Renal cortical epithelial cell (primary cell): Measurements from ENCODE around the gene LRRN2. TPM values are rescaled to one million over a fixed set of nuclear protein-coding genes. Genes with fewer than 3 reads are reported as not detected.
"Not testable (repeated sequence)": the region's sequence is repeated elsewhere in the genome, so short reads cannot be mapped to it uniquely, and the experiment has no call there.

ENCODE experiments used
- DNase-seq: peaks from one replicate; pipeline ENCODE4 v3.0.0-alpha.2; 2011; ENCODE audit warnings: low read depth
- total RNA-seq: library from RNA; depleted of rRNA; stranded (reverse); fragments of >200 nt; gene quantifications from 2 replicates; pipeline ENCODE4 v1.2.3, GENCODE V29; 2014

Gene LRRN2
- total RNA-seq, 1 donor from 2014 or later: 8.1 TPM

- DNase-seq: no peak
Observed at GRCh38 chr1:204692841-204693356, 7.4 kb upstream of the LRRN2 start.

DNA sequence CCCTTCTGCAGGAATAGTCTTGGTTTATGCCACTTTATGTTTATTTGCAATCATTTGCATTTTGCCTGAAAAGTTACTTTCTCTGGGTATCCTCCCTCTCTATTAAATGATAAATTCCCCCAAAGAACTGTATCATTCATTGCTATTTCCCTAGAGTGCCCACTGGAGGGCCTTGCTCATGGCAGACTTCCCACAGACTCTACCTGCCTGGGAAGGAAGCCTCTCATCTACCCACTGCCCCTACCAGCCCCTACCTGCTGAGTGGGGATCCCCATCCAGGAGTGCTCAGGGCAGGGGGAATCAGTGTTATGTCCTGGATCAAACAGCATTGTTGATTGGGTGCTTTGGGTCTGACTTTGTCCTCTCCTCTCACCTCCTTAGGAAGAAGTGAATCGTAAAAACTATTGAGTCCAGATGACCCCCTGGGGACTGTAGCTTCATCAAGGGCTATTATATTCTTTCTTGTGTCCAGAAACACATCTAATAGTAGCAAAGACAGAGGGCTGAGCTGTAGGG, 6.8 kb upstream of the LRRN2 start:
- no peak for DNase-seq

GRCh38 chr1:204691328-204691730, 5.8 kb upstream of the LRRN2 start:
- DNase-seq: not testable (repeated sequence)

DNA sequence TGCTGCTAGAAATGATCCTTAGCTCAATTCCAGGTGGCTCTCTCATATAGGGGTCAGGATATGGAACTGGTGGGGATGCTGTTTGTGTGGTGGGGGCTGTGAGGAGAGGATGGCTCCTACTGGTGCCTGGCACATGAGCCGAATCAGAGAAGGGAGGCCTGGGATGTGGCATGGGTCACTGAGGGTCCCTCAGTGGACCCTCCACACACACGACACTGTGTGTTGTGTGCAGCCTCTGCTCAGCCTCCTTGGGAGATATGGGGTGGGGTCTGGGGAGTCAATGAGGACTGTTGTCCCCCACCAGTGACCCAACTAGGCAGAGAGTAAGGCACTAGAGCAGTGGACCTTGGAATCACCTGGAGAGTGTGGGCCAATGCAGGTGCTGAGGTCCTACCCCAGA, 3.2 kb upstream of the LRRN2 start:
- no peak for DNase-seq

DNA sequence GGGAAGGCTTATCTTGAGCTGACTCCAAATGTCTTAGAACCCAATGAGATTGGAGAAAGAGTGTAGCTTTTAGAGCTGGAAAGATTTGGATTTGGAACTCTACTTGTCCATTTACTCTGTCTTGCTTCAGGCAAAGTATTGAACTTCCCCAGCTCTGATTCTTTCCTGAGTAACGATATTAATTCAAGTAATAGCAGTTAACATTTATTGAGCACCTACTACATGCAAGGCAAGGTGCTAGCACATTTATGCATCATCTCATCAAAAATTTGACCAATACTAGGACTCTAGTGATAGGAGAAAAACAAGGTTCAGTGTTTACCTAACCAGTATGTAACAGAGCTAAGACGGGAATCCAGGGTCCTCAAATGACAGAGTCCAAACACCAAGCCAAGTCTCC, 2.5 kb upstream of the LRRN2 start:
- DNase-seq: no peak

GRCh38 chr1:204684571-204685235, 835 bp downstream of the LRRN2 start:
- no peak for DNase-seq

GRCh38 chr1:204684206-204684570, 1.4 kb downstream of the LRRN2 start:
- no peak for DNase-seq

GRCh38 chr1:204683284-204684205, 2.0 kb downstream of the LRRN2 start:
- no peak for DNase-seq

GRCh38 chr1:204680461-204680860, 5.1 kb downstream of the LRRN2 start:
- DNase-seq: no peak

- no peak for DNase-seq
Observed at GRCh38 chr1:204680051-204680450, 5.5 kb downstream of the LRRN2 start.

- no peak for DNase-seq
Observed at GRCh38 chr1:204678721-204679475, 6.6 kb downstream of the LRRN2 start.

DNA sequence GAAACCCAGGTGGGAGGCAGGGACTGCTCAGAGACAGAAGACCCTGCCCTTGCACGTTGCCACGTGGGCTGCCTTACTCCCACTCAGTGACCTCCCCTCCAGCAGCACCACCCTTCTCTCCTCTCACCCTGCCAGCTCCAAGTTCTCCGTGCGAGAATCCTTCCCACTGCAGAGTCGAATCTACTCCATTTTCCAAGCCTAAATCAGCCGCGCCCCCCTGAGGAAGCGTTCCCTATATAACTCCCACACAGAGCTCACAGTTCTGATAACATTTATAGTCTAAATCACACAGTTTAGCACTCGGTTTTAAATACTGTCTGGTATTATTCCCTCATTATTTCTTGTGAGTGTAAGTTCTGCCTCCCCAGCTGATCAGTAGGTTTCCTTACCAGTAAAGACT, 7.7 kb downstream of the LRRN2 start:
- no peak for DNase-seq

GRCh38 chr1:204676043-204676442, 9.5 kb downstream of the LRRN2 start:
- DNase-seq: no peak

- no peak for DNase-seq
Observed at GRCh38 chr1:204673909-204674649, 11.5 kb downstream of the LRRN2 start.

DNA sequence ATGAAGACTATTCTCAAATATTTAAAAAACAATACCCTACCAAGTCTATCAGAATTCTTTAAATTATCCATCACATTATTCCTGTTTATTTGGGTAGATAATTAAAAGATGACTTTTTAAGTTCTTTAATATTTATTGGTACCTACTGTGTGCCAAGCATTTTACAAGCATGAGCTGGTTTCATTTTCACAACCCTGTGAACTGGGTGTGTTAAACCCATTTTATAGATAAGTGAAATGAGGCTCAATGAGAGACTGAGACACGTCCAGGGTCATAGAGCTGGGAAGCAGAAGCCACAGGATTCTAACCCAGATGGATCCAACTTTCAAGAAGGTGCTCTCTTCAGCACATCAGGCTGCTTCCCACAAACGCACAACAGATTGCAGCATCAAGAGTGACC, 12.3 kb downstream of the LRRN2 start:
- DNase-seq: no peak

GRCh38 chr1:204672482-204673121, 12.9 kb downstream of the LRRN2 start:
- no peak for DNase-seq

DNA sequence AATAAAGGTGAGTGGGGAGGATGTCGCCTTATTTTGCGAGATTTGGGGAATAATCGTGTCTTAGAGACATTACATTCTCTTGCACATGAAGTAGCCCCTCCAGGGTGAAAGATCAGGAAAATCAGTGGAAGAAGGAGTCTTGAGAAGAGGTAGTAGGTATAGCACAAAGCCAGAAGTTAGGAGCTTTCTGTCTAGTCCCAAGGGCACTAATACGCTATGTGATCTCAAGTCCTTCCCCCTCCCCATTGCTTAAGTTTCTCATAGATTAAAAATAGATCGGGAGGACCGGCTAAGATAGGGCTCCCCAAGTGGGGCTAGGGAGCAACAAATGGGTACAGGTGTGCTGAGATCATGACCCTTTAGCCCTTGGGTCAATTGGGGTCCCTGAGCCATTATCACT, 13.5 kb downstream of the LRRN2 start:
- DNase-seq: no peak

DNA sequence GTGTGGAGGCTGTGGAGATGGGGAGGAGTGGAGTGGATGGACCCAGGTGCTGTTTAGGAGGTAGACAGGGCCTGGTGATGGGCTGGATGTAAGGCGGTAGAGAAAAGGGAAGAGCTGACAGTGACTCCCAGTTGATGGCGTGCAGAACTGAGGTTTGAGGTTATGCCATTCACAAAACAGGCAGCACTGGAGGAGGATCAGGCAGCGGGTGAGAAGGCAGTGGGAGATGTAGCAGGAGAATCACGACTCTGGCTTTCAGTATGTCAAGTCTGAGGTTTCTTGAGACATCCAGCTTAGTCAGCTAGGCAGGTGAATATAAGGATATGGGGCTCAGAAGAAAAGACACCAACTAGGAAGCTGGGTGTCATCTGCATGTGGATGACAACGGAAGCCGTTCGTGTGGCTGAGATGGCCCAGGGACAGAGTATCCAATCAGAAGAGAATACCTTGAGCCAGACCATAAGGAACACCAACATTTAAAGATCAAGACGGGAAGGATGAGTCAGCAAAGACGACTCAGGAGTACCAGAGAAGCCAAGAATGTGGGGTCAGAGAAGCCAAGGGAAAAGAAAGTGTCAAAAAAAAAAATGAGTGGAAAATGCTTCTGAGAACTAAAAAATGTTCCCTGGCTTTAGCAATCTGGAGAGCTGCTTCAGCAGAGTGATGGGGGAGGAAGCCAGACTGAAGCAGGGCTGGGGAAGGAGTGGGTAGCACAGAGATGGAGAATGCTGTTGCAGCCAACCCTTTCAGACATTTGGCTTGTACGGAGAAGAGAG, 15.2 kb downstream of the LRRN2 start:
- peak; percentile 44 for DNase-seq

DNA sequence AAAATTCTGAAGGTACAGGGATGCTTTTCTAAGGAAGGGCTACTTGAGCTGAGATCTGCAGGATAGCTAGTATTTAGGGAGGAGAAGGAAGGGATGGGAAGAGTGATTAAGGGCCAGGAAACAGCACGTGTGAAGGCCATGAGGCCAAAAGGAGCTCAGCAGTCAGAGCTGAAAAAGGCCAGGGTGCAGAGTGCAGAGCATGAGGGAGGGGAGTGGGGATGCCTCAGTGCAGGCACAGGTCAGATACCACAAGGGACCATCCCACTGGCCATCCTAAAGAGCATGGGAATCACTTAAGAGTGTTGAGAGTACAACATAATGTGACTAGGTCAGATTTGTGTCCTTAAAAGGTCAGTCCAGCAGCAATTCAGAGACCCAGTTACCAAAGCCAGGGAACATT, 16.0 kb downstream of the LRRN2 start:
- DNase-seq: no peak

DNA sequence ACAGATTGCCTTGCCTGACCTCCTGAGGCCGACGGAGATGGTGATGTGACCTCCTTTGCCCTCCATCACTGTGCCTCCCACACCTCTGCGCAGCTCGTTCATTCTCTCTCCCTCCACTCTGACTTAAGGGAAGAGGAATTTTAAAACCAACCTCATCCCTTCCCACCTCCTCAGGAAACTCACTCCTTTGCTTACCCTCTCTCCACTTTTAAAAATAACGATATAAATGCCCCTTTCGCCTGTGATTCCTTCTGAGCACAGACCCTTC, 21.2 kb downstream of the LRRN2 start:
- DNase-seq: no peak
